NCI-H2196 treated with DMSO at 0.1 percent for 48 hours (cell line): Measurements from ENCODE around the gene EXOC6B.
"Not testable (repeated sequence)": the region's sequence is repeated elsewhere in the genome, so short reads cannot be mapped to it uniquely, and the experiment has no call there.

Experiments
- DNase-seq: peaks from one replicate; lab custom pipeline; 2025; ENCODE audit not compliant: unreplicated experiment; lab: John Stamatoyannopoulos, UW

Gene EXOC6B

GRCh38 chr2:72685638-72686213 is 140.1 kb downstream of the EXOC6B start:
- no peak for DNase-seq

DNA sequence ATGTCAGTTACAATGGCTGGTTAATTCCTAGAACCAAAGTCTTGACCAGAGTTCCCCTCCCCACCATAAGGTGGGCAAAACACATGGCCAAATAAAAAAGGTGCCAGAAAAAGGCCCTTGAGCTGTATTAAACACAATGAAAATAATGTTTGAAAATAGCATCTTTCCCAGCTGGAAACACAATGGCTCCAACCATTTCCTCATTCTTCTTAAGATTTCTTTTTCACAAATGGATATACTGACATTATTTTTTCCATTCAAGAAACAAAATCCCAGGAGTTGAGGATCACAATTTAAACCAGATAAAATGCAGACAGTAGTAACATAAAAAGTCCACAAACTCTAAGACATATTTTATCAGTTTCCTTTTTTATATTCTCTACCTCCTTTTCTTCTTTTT is 143.8 kb downstream of the EXOC6B start:
- no peak for DNase-seq

DNA sequence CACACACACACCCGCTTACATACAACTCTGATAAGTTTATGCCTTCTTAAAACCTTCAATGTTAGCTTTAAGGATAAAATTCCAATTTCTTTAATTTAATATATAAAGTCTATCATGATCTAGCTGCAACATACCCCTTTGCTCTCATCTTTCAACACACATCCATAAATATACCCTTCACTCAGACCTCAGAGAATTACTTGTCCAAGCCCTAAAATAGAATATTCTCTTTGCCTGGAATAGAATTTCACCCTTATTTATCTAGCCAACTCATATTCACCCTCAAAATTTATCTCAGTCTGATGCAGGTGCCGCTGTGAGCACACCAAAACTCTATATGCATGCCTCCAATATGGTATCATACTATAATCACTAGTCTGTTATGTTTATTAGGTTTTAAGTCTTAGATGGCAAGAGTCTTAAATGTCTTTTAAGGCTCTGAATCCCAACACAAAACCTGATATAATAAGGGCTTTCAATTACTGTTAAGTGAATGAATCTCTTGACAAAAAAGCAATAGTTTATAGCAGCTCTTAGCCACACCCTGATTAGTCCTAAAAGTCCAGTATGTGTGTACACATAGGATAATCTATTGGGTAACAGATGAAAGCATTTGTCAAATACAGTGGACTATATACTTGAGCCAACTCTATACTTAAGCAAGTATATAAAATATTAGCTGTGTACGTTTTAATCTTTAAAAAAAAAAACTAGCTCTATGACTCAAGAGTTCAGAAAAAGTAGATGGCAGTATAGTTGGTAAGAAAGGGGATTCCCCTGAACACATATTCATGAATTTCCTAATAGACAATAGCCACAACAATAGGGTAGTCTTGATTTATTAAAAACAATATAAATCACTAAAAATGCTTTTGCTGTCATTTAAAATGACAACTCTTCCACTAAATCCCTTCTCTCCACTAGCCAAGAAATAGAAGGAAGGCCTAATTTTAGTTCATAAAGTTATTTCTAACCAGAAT is 144.5 kb downstream of the EXOC6B start:
- DNase-seq = no peak

- no peak for DNase-seq
Measured at GRCh38 chr2:72678024-72678423, 147.8 kb downstream of the EXOC6B start.

DNA sequence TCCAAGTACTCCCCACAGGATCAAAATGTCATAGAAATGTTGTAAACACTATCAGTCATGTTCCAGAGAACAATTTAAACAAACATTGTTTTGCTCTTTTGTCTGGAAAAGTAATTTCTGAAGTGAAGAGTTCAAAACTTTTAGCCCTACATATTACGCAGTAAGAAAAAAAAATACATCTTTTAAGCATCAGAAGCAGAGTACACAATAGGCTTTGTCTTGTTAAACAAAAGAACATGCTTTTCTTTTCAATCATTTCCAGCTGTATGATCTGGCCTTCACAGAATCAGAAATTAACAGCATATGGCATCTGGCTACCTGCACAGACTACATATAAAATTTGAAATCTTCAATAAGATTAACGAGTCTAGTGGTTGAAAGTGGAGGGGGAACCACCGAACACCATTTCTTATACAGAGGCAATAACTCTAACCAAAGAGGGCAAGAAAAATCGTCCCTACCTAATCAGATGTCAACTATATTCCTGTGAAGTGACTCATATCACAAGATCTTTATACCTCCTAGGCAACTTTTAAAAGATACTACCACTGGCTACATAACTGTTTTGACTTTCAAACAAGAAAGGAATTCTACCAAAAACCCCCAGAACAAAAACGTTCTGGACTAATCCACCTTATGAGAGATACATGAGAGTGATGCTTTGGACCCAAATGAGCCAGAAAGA is 149.3 kb downstream of the EXOC6B start:
- no peak for DNase-seq

DNA sequence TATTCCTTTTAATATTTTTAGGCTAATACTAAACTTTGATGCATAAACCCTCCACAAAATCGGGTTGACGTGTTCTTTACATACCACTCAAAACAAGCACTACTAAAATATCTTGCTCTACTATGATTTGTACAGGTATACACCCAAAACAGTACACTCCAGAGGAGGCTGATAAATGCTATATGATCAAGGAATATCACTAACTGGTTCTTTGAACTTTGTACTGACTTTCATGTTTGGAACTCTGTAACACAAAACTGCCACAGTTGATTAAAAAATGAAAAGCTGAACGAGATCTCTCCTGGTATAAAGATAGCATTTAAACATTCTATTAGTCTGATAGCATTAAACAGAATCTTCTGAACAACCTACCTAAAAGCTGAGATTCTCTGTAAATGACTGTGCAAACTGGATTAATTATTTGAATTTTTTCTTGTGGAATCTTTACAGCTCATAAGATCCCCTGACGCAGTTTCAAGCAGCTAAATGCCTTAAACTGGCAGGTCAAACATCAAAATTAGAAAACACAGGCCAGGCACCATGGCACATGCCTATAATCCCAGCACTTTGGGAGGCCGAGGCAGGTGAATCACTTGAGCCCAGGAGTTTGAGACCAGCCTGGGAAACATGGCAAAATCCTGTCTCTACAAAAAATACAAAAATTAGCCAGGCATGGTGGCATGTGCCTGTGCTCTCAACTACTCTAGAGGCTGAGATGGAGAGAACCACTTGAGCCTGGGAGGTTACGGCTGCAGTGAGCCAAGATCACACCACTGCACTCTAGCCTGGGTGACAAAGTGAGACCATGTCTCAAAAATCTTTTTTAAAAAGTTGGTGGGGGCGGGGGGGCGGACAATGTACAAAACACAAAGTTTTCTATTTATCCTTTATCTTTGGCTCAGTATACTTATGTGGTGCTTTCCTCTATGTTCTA is 150.6 kb downstream of the EXOC6B start:
- DNase-seq = no peak

DNA sequence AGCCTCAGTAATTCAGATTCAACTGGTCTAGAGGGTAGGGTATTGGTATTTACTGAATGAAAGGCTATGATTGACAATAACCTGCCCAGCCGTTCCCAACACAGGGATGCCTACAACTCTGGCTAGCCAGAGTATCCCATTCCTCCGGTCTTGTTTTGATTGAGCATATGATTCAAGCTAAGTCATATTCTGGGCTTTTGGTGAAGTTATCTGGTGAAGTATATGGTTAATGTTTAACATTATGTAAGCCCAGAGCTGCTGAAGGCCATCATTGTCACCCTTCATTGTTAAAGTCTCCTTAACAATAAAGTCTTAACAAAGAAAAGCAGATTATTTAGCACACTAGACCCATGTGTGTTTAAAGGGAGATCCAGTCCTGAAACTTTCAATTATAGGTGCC is 152.6 kb downstream of the EXOC6B start:
- DNase-seq = no peak

- no peak for DNase-seq
Measured at GRCh38 chr2:72669121-72669520, 156.7 kb downstream of the EXOC6B start.

- DNase-seq = no peak
Measured at GRCh38 chr2:72668647-72669046, 157.2 kb downstream of the EXOC6B start.

- DNase-seq = no peak
Measured at GRCh38 chr2:72665448-72665847, 160.4 kb downstream of the EXOC6B start.

DNA sequence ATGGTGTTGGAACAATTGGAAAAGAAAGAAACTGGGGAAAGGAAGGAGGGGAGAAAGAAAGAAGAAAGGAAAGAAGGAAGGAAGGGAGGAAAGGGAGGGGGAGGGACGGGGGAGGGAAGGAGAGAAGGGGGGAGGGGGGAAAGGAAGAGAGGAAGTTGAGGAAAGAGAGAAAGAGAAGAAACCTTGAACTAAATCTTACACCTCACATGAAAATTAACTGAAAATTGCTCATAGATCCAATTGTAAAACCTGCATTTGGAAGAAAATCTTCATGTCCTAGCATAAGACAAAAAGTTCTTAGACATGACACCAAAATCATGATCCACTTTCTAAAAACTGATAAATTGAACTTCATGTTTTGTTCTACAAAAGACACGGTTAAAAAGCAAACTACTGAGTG is 163.8 kb downstream of the EXOC6B start:
- no peak for DNase-seq

DNA sequence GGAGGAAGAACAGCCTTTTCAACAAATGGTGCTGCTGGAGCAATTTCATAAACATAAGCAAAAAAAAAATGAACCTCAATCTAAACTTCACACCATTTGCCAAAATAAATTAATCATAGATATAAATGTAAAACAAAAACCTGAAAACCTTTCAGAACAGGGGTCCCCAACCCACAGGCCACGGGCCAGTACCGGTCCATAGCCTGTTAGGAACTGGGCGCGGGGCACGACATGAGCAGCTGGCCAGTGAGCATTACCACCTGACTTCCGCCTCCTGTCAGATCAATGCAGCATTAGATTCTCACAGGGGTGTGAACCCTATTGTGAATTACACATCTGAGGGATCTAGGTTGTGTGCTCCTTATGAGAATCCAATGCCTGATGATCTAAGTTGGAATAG is 176.0 kb downstream of the EXOC6B start:
- DNase-seq = no peak

DNA sequence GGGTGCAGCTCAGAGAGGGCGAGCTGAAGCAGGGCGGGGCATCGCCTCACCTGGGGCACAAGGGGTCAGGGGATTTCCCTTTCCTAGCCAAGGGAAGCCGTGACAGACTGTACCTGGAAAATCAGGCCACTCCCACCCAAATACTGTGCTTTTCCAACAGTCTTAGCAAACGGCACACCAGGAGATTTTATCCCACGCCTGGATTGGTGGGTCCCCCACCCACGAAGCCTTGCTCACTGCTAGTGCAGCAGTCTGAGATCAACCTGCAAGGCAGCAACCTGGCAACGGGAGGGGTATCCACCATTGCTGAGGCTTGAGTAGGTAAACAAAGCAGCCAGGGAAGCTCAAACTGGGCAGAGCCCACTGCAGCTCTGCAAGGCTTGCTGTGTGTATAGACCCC is 184.6 kb downstream of the EXOC6B start:
- not testable (repeated sequence) for DNase-seq

- DNase-seq = no peak
Measured at GRCh38 chr2:72638600-72639211, 187.1 kb downstream of the EXOC6B start.

DNA sequence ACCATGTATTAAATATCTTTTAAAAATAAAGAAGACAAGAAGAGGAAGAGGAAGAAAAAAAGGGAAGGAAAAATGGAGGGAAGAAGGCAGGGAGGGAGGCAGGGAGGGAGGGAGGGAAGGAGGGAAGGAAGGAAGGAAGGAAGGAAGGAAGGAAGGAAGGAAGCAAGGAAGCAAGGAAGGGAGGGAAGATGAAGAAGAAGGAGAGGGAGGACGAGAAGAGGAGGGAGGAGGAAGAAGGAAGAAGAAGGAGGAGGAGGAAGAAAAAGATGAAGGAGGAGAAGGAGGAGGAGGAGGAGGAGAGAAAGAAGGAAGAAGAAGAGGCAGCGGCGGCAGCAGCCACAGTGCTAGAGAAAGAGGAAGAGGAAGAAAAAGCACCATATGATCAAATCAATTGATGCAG is 189.6 kb downstream of the EXOC6B start:
- DNase-seq = no peak

DNA sequence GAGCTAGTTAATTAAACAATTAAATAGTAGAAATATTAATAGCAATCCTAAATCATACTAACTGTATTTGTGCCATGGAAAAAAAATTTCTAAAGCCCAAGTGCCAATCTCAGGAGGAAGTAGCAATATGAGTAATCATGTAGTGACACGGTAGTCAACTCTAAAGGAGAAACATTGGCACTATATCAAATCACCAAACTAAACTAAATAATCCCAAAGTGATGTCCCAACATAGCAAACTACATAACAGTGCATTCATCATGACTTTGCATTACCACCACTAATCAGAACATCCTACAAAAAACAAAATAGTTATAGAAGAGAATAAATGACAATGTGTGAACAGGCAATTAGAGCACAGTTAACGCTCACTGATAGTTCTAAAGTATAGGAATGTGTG is 195.1 kb downstream of the EXOC6B start:
- no peak for DNase-seq

GRCh38 chr2:72629062-72629461 is 196.8 kb downstream of the EXOC6B start:
- DNase-seq = no peak

DNA sequence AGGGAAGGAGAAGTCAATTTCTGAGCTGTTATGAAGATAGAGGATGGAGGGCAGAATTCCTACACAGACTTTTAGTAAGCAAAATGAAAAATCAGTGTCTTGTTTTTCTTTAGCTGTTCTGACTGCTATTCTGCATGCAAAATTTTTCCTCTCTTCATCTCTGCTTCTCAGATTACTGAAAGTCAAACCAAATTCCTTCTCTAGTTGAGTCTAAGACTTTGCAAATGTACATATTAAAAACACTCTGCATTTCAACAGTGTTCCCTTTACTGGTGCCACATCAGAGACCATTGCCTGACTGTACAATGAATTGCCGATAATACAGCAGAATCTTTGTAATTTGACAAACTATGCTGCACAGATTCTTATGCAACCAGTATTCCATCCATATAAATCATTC is 198.8 kb downstream of the EXOC6B start:
- no peak for DNase-seq

GRCh38 chr2:72625366-72625765 is 200.5 kb downstream of the EXOC6B start:
- DNase-seq = no peak

GRCh38 chr2:72623481-72623880 is 202.4 kb downstream of the EXOC6B start:
- DNase-seq = no peak
